NCI-H1417 (cell line): Measurements from ENCODE around the gene KIRREL3.
A peak's percentile ranks its signal among the peaks of the same experiment; 100 is the strongest.

Experiments
- DNase-seq, 3 experiments: peaks; one replicate each; lab custom pipeline; 2025; lab: John Stamatoyannopoulos, UW

The KIRREL3 gene

DNA sequence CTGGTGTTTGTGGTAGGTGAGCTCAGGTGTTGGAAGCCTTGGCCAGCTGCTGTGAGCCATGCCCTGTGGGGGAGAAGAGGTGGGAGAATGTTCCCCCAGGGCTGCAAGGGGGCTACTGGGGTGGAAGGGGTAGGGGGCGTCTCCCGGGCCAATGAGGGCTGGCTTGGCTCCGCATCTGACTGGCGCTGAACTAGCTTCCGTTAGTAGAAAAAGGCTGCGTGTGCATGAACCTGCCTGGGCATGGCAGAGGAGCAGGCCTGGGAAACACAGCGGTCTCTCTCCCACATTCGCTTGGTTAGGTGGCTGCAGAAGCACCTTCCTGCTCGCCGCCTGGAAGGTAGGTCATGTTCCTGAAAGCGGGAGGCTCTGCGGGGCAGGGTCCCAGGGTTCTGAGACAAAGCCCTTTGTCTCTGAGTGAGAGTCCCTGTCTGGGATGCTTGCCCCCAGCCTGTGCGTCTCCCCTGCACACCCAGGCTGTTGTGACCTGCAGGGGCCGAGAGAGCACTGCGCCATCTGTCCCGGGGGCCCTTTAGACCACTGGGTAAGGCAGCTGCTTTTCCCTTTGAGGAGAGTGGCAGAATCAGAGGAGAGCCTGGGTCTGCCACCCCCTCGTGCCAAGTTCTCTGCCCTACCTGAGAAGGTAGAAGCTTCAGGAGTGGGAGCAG, 466.3 kb downstream of the KIRREL3 start:
- no peak for DNase-seq

DNA sequence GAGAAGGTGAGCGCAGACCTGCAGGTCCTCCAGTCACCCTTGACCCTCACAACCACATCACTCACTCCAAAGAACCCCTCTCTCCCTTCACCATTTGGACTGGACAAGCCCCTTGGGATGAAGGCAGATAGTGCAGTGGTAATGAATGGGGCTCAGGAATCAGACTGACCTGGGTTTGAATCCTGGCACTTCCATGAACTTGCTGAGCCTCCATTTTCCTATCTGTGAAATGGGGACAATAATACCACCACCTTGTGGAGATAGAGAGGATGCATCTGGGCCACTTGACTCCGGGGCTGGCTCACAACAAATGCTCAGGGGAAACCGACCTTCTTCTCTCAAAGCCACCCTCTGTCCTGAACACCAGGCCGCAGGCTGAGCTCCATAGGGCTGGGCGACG, 467.0 kb downstream of the KIRREL3 start:
- no peak for DNase-seq

DNA sequence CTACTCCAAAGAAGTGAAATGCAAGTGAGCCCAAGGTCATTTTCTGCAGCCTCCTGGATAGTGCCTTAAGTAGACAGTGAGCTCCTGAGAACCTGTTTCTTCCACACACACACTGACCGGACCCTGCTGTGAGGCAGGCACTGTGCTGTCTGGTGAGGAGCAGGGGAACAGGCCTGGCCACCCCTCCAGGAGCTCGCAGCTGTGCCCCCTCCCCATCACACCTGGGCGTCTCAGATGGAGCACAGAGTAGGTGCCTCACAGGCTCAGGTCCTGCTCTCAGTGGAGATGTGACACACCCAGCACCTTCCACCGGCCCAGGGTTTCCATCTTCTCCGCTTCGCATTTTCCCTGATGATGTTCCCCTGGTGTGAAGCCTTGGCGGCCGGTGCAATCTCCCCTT, 470.2 kb downstream of the KIRREL3 start:
- DNase-seq = no peak

DNA sequence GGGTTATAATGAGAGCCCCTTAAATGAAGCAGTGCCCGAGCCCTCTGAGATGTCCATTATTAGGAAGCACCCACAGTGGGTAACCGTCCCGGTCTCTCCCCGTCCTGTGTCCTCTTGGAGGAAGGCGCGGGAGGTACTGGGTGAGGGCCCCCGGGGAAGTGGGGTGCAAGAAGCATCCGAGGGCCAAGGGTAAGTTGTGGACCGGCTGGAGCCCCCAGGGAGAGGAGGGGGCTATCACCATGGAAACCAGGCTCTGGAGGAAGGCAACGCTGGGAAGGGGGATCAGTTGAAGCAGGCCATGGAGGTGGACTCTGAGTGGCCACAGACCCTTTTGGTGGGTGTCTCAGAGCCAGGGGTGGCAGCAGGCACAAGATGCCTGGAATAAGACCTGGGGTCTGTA, 471.5 kb downstream of the KIRREL3 start:
- no peak for DNase-seq

DNA sequence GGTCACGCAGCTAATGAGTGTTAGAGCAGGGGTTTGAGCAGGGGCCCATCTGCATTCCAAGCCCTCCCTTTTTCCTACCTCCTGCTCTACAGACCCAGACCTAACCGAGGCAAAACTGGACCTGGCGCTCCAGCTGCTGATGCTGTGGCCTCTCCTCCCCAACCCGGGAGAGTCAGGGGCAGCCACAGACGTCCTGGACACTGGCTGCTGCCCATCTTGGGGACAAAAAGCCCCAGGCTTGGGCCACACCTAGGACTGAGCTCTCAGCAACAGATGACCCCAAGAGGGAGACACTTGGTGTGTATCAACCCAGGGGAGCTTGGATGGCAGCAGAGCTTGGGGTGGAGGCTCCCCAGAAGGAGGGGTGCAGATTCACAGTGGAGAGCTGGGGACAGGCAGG, 472.5 kb downstream of the KIRREL3 start:
- DNase-seq = no peak

DNA sequence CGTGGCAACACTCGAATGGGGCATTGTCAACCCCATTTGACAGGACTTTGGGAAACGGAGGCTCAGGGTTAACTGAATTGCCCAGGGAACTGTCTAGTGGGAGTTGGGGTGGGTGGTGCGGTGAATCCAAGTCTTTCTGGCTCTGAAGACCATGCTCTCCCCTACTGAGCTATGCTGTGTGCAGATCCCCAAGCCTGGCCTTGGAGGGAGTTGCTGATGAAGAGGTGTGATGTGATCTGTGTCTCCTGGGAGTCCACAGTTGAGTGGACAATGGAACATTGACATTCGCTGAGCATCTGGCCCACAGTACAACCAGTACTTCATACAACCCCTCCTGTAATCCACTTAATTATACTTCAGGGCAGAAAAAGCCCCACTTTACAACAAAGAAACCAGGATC, 472.9 kb downstream of the KIRREL3 start:
- DNase-seq = no peak

DNA sequence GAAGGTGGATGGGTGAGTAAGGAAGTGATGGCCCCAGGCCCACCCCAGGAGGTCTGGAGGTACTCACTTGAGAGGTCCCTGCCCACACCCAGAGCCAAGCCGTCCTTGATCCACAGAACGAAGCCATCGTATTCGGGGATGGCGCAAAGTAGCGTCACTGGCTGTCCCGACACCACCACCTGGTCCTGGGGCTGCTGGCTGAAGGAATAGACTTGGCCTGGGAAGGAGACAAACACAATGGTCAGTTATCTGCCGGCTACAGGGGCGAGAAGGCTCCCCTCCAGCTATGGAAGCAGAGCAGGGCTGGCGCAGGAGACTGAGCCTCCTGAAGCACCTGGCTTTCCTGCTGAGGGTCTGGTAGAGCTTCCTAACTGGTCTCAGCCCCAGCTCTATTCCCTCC, 474.1 kb downstream of the KIRREL3 start:
- DNase-seq = no peak

DNA sequence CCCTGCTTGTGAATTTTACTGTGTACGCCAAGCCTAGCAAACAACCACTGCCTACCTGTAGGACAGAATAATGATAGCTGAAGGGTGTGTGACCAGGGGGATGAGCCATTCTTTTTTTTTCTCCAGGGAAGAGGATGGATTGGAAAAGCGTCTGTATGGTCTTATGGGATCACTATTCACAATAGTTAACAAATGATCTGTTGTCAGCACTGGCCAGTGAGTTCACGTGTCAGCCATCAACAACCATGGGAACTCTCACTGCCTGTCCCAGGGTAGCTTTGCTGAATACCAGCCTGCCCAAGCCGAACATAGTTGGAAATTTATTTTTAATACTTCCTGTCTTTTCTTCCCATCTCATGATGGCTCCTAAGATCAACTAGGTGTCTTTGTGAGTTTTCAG, 474.9 kb downstream of the KIRREL3 start:
- no peak for DNase-seq

DNA sequence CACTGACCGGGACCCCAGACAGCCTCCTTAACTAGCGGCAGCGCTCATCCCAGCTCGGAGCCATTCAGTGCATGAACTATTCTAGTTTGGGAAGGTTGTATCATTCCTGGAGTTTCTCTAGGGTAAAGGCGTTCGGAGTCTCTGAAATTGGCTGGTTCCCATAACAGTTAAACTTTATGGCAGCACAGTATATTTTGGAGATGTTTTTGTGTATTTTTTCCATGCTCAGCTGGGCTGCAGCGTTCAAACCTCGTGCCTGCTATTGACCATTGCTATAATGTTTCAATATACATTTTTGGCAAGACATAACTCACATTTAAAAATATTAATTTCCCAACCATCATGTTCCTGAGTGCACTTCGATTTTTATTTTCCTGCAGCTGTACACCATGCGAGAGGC, 475.4 kb downstream of the KIRREL3 start:
- no peak for DNase-seq

DNA sequence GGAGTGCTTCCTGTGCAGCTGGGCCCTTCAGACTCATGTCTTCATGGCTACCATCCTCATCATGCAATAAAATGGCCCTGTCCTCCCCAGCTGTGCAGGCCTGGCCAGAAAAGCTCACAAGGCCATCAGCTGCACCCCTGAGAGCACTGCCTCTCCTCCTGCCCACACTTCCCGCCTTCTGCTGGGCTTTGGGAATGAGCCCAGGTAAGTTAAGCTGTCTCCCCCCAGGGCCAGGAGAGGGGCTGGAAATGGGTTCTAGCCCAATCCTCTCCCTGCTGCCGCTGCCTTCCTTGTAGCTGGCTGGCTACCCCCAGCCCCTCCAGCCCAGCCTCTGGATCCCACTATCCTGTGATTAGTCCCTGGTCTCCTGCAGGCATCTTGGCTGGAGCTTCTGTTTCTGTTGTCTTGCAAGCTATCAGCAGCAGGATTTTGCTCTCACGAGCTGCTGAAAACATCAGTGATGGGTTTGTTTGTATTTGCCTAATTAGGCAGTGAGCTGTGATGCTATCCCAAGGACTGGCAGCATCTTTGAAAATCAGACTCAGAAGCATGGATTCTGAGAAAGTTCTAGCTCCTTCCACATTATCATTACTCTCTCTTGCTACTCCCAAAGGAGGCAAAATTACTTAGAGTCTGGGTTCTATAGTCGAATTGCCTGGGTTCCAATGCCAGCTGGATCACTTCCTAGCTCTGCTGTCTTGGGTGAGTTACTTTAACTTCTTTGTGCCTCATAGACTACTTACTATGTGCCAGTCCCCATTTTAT, 476.9 kb downstream of the KIRREL3 start:
- DNase-seq = no peak

DNA sequence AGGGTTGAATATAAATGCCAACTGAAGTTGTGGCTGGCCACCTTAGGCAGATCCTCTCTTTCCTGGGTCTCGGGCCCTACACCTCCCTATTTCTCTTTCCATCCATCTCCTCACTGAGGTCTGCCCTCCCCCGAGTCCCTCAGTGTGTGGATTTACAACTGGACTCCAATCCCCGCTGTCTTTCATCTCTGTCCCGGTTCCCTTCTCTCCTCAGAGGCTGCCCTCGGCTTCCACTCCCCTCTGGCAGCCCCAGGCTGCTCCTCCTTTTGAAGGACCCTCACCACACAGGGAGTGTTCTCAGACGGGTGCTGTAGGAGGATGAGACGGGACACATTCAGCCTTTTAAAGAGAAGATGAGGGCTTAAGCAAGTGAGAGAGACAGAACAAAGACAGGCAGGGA, 478.0 kb downstream of the KIRREL3 start:
- no peak for DNase-seq

DNA sequence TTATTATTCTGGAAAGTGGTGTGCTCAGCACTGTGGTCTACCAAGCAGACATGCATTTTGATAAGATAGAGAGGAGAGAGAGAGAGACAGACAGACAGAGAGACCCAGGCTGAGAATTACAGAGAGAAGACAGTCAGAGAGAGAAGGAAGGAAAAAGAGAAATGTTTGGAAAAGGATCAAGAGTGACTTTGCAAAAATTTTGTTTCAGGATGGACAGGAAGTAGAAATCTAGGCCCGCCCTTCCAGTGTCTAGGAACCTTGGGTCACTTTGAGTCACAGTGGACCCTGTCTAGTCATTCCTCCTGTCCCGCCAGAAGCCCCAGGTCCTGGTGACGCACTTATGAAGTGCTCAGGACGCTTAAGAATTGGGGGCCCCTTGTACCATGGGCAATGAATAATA, 478.4 kb downstream of the KIRREL3 start:
- no peak for DNase-seq

DNA sequence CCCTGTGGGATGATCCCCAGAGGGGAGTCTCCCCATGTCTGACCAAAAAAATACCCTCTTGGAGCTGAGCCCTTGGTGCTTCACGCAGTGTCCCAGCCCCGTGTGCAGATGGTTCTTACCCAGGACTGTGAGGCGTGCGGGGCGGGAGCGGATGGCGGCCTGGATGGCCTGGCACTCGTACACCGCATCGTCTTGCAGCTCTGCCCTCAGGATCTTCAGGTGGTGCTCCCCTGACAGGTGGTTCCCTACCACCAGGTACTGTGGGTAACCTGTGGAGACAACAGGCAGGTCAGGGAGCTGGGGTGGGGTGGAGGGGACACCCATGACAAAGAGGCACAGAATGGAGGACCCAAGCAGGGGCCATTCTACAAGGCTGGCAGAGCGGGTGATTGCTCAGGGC, 479.4 kb downstream of the KIRREL3 start:
- DNase-seq = no peak

DNA sequence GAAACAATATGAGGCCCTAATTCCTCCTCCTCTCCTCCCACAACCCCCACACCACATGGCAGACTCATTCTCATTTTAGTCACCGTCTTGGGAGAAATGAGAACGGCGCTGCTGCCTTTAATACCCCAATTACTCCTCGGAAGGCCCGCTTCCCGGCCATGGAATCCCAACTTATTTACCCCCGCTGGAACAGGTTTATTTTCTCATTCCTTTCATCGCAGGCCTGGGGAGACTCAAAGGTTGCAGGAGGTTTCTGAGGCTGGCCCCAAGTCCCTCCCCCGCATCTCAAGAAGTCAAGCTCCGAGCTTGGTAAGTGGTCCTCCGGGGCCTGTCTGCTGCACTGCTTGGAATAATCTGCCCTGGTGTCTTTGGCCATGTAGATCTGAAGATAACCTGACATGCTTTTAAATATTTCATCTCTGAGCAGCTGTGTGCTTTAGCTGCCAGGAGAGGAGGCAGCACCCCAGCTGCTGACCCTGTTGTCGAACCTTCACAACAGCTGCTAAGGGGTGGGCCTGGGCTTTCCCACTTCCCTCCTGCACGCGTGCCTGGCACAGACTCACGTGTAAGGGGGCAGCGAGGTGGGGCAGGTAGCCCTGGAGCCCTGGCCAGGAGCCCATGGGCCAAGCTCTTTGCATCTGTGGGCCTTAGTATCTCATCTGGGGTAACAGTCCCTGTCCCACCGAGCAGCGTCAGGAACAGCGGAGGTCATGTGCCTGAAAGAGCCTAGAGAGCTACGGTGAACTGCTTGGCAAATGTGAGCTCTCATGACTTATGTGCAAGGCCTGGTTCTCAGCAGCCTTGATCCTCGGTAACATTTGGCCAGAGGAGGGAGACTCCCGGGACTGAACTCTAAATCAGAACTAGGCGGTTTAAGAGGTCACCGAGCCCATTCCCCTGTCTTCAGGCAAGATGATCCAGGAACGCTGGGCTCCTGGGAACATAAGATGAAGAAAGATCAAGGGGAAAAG, 480.5 kb downstream of the KIRREL3 start:
- peak in 1 of 3 experiments; percentile 12 for DNase-seq

DNA sequence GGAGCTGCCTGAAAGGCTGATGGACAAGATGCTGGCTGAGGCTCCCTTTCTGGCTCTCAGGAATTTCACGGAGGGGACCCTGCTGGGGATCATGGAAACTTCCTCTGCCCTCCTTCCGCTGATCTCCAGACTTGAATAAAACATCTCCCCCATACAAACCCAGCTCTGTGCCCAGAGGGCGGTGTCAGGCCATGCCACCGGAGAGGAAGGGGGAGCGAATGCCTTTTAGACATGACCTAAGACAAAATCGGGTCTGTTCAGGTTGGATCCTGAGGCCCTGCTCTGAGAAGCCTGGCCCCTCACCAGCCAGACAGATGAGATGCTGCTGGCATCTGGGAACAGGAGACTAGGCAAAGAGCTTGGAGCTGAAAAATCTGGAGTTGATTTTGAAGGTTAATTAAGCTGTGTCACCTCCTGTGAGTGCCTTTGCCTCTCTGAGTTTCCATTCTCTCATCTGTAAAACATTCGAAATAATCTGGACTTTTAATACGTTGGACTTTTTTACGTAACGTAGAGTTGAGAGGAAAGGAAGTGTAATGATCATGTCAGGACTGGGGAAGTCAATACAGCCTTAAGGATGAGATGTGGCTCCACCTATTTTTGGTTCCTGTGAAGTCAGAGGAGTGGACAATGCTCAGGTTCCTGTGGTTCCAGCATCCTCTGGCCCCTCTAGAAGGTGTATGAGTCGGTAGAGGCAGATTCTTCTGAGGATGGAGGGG, 481.4 kb downstream of the KIRREL3 start:
- DNase-seq = no peak

DNA sequence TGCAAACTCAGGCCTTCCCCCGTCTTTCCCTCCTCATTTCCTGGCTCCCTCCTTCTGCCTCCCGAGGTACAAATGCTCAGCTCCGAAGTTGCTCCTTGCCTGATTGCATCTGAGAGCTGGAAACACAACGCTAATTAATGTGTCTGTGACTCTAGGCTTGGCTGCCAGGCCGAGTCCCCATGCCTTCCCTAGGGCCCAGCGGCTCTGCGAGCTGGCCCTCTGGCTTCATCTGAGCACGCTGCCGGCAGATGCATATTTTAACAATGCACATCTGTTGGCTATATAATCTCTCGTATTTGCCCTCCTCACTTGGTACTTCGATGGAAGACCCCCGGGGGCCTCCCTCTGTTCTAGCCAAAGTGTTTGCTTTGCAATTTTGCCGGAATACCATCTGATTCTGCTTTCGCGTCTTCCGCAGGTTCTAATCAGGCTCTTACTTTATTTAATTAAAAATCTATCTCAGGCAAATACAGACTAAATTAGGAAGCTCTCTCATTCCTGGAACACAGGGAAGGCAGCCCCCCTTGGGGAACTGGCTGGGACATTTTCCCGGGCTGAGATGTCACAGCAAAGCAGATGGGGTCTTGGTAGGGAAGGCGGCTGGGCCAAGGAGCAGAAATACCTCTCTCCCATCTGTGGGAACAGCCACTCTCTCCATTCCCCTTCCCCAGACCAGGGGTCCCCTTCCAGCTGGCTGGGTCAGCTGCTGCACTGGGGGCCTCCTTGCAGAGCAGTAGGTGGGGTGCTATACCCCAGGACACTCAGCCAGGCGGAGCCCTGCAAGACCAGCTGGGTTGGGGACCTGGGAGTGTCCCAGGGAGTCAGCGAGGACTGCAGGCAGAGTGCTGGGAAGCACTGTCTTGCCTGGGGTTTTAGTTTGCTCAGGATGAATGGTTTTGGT, 482.2 kb downstream of the KIRREL3 start:
- no peak for DNase-seq

DNA sequence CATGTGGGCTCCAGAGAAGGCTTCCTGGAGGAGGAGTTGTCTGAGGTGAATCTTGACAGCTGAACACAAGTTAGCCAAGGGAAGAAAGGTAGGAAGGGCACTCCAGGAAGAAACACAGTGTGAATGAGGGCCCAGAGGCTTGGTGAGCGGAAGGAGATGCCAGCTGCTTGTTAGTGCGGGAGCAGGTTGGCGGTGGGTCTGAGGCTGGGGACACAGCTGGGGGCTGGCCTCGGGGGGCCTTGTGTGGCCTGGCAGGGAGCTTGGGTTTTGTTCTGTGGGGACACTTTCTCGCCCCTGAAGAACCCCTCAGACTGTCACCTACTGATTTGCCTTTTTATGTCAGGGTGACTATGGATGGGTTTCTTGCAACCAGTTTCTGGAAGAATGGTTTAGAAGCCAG, 485.1 kb downstream of the KIRREL3 start:
- no peak for DNase-seq

DNA sequence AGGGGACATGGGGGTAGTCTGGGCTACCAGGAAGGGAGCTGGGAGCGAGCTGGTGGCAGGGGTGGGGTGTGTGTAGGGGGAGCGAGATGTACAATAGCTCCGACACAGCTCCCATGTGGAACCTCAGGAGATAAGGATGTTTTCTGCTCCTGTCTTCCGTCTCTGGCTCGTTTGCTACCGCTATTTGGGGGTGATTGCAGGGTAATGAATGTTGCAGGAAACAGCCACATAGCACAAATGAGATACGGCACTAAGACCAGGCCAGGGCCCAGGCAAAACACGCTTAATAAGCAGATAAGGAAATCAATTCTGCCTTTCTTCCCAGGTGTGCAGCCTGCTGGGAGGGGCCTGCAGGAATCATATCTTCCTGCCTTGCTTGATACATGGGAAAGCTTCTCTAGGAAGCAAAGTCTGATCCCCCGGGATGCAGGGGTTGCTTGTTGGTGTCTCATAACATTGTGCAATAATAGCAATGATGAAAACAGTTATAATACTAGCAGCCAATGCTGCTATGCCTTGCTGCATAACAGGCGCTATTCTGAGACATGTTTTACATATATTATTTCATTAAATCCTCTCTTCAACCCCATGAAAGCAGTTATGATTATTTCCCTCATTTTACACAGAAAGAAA, 486.4 kb downstream of the KIRREL3 start:
- DNase-seq = no peak

DNA sequence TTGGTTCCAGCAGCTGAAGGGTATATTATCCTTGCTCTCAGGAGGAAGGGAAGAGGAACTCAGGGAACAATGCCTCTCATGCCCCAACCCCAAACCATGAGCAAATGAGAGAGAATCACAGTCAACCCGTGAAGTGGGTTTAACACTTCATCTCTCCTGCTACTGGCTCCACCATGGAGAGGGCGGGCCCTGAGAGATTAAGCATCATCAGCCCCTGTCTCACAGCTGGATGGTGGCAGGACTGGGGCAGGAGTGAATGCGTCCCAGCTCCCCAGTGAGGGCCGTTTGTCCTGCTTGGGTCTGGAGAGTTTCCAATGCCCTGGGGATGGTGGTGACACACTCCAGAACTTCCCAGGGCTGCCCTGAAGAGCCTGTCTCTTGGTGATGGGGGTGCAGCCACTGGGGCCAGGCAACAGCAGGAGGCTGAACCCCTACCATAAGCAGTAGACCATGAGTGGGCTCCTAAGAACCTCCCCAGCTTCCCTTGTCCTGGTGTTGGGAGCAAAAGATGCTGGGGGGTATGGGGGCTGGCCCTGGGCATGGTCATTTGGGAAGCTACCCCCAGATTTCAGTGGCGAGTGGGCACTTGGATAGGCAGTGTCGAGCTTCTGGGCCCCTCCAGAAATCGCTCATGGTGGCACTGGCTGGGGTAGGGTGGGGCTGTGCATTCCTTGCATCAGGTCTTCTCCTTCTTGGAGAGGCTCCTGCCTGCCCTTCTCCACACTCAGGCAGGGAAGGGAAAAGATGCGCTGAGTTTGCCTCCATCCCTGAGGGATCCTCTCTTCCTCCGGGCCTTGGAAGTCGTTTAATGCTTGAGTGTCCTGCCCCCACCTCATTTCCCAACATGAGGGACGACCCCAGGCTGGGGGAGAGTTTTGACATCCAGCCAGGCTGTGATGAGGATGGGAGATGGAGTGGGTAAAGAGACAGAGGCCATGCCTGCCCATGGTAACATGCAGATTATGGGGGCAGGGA, 487.5 kb downstream of the KIRREL3 start:
- DNase-seq = no peak
